Gastrocnemius medialis (tissue), 4 donors: Measurements from ENCODE around the gene OR4M1.

Source experiments
- CTCF ChIP-seq, 5 experiments: fragments of 450-650 bp in 3 of 5; fragments of 200-600 bp in 2 of 5; sonication (generic) in 2 of 5; IDR thresholded peaks in 4 of 5; conservative IDR thresholded peaks in 1 of 5; 1 replicate in 4 of 5; 2 replicates in 1 of 5; pipeline ENCODE4 v1.5.1; 2016 to 2019; ENCODE audit warnings: antibody characterized with exemption in 5 of 5, mild to moderate bottlenecking in 3 of 5, moderate library complexity in 3 of 5
- POLR2A ChIP-seq, 2 donors: fragments of 450-650 bp; IDR thresholded peaks; one replicate each; pipeline ENCODE4 v1.6.1; 2017; ENCODE audit warnings: antibody characterized with exemption in 2 of 2, mild to moderate bottlenecking in 2 of 2, moderate library complexity in 2 of 2

DNA sequence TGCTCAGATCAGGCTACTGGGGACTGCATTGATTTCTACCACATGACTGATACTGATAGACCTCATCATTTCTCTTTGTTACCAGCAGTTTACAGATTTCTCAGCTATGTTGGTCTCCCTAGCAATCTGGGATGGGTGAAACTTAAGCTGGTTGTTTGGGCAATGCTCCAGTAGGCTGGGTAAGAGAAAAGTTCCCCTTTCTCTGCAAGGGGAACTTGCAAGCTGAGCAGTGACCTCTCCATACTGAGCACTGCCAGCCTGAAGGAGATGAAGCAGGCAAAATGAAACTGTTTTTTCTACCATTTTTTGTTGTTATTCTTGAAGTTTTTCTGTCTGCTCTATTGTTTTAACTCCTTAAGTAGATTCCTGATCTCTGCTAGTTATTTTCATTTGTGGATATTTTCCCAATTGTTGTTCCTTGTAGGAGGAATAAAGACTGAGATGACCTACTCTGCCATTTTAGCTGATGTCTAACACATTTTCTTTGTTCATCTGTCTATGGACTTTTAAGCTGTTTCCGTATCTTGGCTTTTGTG is 1.3 kb upstream of the OR4M1 start:
- TF ChIP-seq POLR2A (IDR thresholded peaks at IDR 0.05) (no peak), CTCF (IDR thresholded peaks at IDR 0.05 in 4 of 5, conservative IDR thresholded peaks at IDR 0.05 in 1 of 5) (no peak)
